GM18873 (cell line): ENCODE data around the gene CRACDL.
"Not testable (repeated sequence)": the region's sequence is repeated elsewhere in the genome, so short reads cannot be mapped to it uniquely, and the experiment has no call there.

ENCODE experiments used
- ATAC-seq: cut with Tn5 transposase; IDR thresholded peaks from one replicate; pipeline ENCODE4 v1.9.1; 2021; ENCODE audit warnings: mild to moderate bottlenecking, moderate library complexity, moderate number of reproducible peaks; ENCODE audit not compliant: unreplicated experiment, low FRiP score

CRACDL gene

DNA sequence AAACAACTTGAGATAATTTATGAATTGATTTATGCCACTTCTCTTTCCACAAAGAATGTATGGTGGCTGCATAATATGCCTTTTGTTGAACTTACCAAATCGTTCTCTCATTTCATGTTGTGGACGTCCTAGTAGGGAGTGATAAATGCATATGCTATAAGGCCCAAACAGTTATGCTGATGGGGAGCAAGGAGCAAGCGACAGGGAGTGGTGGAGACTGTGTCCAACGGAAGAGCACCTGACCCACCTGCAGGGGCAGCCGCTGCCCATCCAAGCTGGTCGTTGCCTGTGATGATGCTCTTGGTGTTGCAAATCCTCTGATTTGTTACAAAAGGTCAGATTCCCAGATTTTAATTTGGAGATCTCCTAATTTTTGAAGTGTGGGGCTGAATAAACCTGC lies 174.1 kb downstream of the CRACDL start:
- ATAC-seq, result no peak

DNA sequence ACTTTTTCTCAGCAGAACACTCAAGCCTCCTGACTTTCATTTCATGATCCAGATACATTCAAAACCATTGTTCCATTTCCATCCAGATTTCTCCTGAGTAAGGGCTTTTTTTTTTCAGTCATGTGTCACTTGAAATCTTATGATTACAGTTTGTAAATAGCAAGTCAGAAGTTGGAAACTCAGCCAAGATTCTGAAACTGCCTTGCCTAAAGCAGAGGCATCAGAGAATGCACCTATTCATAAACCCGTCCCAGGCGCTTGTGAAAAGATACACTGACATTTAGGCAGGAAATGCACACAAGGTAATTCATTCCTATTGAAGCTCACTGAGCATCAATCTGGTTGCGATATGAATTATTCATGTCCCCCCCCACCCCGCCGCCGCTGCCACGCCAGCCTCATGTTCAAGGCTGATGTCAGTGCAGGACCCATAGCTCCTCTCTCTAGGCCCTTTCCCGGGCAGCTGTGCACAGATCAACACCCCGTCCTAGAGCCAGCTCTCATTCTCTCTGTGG lies 174.7 kb downstream of the CRACDL start:
- no peak for ATAC-seq

DNA sequence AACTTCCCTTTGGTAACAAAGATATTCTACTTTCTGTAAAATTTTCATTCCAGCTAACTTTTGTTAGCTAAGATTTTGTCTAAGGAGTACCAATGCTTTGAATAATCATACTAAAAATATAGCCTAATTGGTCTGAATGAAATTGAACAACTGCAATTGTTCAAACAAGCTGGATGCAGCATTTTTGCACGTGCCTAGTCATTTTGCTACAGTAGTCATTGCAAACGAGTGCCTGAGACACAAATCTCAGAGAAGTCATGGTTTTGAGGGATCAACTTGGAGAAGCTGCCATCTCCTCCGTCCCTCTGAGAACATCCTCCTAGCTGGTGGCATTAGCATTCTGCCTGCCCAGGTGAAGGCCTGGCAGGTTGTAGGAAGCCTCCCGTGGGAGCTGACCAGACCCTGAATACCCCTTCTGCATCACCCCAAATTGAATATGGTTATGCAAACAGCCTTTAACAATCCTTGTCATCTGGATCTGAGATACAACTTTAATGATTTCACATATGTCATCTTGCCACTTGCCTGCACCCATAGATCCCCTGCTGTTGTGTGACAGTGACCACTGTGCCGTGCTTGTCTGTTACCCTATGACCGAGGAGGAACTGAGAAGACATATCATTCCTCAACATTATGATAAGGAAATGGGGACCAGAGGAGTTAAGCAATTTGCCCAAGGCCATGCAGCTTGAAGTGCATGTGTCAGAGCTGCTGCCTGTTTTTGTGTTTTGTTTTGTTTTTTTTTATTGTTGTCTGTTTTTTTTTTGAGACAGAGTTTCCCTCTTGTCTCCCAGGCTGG lies 176.0 kb downstream of the CRACDL start:
- ATAC-seq, result no peak

DNA sequence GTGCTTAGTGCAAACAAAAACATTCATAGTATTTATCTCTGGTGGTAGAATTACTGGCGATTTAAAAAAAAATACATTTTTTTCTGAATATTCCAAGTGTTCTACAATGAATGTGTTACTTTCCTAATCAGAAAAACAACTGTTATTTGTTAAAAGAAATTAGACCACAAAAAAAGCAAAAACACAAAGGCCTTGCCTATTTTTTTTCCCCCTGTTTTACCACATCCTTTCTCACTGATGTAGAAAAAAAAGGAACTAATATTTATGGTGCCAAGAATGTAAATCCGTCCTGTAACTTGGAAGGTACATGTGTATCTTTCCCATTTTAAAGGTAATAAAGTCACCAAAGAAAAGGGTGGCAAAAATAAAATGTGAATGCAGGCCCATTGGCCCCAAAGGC lies 176.7 kb downstream of the CRACDL start:
- no peak for ATAC-seq

DNA sequence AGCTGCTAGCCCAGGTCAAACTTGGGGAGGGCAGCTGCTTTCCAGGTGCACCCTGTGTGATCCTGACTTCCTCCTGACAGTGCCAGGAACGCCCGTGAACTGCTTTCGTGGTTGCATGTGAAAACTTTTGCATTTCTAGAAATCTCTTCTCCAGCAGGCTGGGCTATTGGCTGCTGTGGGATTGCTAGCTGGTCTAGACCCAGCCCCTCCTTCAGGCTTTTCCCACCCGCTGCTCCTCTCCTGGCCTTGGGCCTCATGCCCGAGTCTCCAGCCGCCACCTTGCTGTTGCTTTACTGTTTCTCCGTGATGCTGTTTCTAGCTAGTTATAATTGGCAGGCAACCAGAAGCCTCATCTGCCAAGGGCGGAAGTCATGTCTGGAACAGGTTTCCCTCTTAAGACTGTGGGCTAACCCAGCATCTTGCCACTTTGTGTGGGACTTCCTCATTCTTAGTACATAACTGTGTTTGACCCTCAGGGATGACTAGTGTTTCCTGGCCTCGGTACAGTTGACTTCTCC lies 178.1 kb downstream of the CRACDL start:
- ATAC-seq, result peak; percentile 80

DNA sequence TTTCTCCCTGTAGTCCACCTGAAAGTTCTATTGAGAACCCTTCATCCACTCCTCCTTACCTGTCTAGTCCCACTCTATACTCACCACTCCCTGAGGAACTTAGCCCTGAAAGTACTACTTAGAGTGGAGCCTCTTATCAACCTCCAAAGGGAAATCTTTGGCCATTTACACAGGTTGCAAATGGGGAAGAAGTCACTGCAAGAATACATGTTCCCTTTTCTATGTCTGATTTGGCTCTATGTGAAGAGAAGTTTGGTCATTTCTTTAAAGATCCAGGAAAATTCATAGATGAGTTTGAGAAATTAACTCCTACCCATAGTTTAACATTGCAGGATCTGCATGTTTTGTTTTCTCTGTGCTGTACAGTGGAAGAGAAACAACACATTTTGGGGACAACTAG lies 182.2 kb downstream of the CRACDL start:
- no peak for ATAC-seq

DNA sequence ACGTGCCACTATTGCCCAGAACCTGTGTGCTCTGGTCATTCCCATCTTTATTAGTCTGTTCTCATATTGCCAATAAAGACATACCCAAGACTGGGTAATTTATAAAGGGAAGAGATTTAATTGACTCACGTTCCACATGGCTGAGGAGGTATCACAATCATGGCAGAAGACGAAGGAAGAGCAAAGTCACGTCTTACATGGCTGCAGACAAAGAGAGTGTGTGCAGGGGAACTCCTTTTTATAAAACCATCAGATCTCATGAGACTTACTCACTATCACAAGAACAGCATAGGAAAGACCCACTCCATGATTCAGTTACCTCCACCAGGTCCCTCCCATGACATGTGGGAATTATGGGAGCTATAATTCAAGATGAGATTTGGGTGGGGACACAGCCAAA lies 183.3 kb downstream of the CRACDL start:
- not testable (repeated sequence) for ATAC-seq

DNA sequence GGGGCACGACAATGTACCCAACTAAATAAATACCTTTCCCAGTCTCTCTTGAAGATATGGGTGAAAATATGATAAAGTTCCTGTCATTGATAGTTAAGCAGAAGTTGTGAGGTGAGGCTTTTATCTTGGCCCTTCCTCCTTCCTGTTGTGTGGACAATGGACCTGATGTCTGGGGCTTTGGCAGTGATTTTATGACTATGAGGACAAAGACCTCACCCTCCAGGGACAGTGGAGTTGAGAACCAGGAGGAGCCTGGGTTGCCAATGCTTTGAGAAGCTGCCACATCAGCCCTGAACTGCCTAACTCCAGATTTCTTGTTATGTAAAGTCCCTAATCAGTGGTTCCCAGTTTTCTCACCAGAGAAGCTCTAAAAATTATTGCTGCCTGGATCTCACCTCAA lies 184.3 kb downstream of the CRACDL start:
- no peak for ATAC-seq

DNA sequence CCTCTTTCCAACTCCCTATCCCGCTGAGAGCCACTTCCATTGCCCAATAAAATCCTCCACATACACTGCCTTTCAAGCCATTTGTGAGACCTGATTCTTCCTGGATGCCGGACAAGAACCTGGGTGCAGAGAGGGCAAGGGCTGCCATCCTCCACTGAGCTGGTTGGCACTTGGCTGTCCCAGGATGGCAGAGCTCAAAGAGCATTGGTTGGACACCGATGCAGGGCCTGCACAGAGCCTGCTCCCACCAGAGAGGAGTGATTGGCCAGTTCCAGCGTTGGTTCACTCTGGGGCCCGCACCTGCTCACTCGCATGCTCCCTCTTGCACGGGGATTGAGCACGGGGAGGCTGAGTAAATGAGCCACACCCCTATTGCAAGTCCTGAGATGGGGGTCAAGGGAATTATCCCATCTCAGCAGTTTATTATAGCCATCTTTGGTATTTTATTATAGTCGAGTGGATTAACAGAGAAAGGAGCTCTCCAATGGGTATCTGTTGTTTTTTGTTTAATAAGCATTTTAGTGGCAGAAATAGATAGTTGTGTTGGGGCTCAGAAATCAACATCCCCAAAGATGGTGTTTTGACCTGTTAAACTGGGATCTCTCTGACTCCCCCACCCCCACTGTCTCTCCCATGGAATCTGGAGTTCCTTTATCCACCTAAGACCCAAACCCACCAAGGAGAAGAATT lies 185.3 kb downstream of the CRACDL start:
- ATAC-seq, result no peak

DNA sequence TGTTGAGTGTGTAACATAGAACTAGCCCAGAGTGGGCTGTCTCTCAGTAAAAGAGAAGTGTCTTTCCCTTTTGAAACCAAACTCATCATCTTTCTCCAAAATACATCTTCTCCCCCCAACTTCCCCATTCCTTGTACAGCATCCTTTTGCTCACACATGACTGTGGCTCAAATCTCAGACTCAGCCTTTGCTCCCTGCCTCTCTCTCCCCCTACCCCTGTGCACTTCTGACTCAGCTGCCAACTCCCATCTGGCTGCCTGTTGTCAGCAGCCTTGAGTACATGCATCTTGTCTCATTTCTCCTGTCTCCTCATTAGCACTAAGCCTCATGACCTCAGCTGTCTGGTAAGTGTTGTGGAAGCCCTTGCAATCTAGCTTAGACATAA lies 187.0 kb downstream of the CRACDL start:
- ATAC-seq, result no peak

DNA sequence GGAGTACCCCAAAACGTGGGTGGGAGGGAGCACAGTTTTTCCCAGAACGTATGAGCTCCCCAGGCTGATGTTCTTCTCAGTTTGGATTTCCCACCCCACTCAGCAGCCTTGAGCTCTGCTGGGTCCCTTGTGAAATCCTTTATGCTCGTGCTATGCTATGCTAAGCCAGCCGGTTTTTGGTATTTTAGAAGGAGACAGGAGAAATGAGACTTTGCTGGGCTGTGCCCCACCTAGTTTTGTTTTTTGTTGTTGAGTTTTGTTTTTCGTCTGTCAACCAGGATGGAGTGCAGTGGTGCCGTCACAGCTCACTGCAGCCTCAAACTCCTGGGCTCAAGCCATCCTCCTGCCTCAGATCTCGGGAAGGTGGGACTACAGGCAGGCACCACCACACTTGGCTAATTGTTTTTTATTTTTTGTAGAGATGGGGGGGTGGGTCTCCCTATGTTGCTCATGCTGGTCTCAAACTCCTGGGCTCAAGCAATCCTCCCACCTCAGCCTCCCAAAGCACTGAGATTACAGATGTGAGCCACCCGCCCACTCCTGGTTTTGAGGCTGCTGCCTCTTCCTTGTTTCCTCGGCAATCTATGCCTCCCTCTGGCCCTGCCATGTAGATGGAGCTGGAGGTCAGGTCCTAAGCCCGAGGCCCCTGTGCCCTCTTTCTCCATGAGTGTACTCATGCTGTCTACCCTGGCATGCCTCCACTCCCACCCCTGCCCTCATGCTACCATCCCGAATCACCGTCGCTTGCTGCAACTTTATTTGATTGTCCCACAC lies 187.5 kb downstream of the CRACDL start:
- ATAC-seq, result no peak

DNA sequence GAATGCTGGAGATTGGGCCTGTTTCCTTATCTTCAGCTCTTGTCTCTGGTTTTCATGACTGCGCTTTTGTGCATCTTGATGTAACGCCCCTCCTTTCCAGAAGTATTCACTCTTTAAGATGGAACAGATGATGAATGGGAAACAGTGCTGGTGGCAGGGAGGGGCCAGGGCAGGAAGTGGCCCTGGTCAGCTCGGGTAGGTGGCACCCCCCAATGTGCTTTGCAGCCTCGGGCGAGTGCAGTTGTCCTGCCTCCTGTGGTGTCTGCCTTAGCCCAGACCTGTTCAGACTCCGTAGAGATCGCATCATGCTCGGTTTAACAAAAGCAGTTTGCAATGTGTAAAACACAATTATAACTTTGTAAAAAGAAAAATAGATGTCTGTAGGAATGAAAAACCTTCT lies 188.1 kb downstream of the CRACDL start:
- ATAC-seq, result no peak

DNA sequence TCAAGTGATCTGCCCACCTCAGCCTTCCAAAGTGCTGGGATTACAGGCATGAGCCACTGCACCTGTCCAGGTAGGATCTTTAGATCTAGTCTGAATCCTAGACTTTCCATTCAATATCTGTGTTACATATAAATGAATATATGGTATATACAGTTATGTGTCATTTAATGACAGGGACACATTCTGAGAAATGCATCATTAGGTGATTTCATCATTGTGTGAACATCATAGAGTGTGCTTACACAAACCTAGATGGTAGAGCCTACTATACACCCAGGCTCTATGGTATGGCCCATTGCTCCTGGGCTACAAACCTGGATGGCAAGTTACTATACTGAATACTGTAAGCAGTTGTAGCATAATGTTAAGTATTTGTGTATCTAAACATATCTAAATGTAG lies 189.6 kb downstream of the CRACDL start:
- no peak for ATAC-seq

DNA sequence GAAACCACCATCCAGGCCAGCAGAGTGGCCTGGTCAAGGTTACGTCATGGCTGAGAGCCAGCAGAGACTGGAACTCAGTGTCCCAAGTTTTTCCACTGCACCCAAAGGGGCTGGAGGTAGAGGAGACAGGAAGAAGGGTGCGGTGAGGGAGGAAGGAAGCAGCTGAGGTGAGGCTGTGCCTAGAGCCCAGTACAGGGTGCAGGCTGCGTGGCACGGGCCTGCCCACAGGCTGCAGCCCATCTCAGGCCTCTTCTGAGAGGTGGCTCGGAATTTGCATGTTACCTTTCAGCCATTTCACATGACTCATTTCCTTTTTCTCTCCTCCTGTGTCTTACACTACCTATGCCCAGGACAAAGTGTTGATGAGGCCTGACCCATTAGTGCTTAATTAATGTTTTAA lies 191.4 kb downstream of the CRACDL start:
- no peak for ATAC-seq
